MM.1S (cell line): ENCODE results near the gene TM9SF4.

ENCODE experiments used
- EZH2phosphoT487 ChIP-seq: fragments of 300-600 bp; sonication (generic); IDR thresholded peaks from 2 replicates; pipeline ENCODE4 v1.6.1; 2018; ENCODE audit warnings: antibody characterized with exemption, low read length
- TF ChIP-seq, protein P1 (sequence below): fragments of 300-600 bp; sonication (generic); IDR thresholded peaks from 2 replicates; pipeline ENCODE4 v1.5.1; 2016; ENCODE audit warnings: antibody characterized with exemption, low read length, mixed read lengths

DNA sequence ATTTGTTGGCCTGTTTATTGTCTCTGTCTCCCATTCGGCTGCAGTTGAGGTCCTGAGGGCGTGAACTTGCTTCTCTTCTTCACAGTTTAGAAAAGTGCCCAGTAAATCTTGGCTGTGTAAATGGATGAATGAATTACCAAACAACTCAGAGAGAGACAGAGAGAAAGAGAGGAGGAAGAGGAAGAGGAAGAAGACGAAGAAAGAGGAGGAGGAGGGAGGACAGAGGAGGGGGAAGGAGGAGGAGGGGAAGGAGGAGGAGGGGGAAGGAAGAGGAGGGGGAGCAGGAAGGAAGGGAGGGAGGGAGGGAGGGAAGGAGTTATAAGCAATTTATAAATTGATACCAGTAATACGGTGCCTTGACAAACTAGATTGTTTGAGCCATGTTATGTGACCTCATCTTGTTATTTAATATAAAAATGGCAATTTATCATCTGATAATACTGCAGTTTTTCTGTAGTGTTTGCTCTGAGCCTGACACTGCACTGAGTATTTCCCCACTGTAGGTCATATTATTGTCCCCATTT is 38.8 kb upstream of the TM9SF4 start:
- TF ChIP-seq, protein P1, sequence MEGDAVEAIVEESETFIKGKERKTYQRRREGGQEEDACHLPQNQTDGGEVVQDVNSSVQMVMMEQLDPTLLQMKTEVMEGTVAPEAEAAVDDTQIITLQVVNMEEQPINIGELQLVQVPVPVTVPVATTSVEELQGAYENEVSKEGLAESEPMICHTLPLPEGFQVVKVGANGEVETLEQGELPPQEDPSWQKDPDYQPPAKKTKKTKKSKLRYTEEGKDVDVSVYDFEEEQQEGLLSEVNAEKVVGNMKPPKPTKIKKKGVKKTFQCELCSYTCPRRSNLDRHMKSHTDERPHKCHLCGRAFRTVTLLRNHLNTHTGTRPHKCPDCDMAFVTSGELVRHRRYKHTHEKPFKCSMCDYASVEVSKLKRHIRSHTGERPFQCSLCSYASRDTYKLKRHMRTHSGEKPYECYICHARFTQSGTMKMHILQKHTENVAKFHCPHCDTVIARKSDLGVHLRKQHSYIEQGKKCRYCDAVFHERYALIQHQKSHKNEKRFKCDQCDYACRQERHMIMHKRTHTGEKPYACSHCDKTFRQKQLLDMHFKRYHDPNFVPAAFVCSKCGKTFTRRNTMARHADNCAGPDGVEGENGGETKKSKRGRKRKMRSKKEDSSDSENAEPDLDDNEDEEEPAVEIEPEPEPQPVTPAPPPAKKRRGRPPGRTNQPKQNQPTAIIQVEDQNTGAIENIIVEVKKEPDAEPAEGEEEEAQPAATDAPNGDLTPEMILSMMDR: no peak
- TF ChIP-seq EZH2phosphoT487: no peak
